B cell (primary cell): Measurements from ENCODE around the gene ZMIZ1. TPM values are rescaled to one million over a fixed set of nuclear protein-coding genes. Genes with fewer than 3 reads are reported as not detected.
A peak's percentile ranks its signal among the peaks of the same experiment; 100 is the strongest.

Source experiments
- ATAC-seq: fragments of 200-7000 bp; cut with Tn5 transposase; one replicate; pipeline ENCODE4 v1.10.0; 2021; ENCODE audit warnings: low read depth, mild to moderate bottlenecking, moderate number of reproducible peaks, moderate library complexity
- CTCF ChIA-PET: fragments of 350-600 bp; sonication (Branson Sonifier 250); formaldehyde crosslinking; loops from one replicate; lab custom pipeline; 2021; ENCODE audit warnings: antibody characterized with exemption, inconsistent platforms; lab: Charles Lee
- POLR2A ChIA-PET: fragments of 350-600 bp; sonication (Branson Sonifier 250); formaldehyde crosslinking; loops from one replicate; lab custom pipeline; 2021; ENCODE audit warnings: antibody characterized with exemption; lab: Charles Lee
- DNase-seq: peaks from one replicate; pipeline ENCODE4 v3.0.0; 2013
- H2AFZ ChIP-seq: 2 replicates; pipeline ENCODE4 v1.6.1; 2012; ENCODE audit warnings: mild to moderate bottlenecking, low read depth, low read length; ENCODE audit not compliant: insufficient read depth, poor library complexity, severe bottlenecking
- H3K27ac ChIP-seq, 2 donors: 1 replicate in 1 of 2; 2 replicates in 1 of 2; pipeline ENCODE4 v1.5.1; 2012 to 2013; ENCODE audit warnings: low read length in 2 of 2, mild to moderate bottlenecking in 2 of 2, moderate library complexity in 1 of 2
- H3K27me3 ChIP-seq, 4 experiments: fragments of 200-600 bp in 1 of 4; sonication (generic) in 1 of 4; replicated peaks in 1 of 4; 1 replicate in 2 of 4; 2 replicates in 2 of 4; pipeline versions ENCODE4 v1.6.1 to v1.7.0; 2013 to 2016; ENCODE audit warnings: low read length in 3 of 4, mild to moderate bottlenecking in 2 of 4, mixed read lengths in 1 of 4, moderate library complexity in 1 of 4; ENCODE audit not compliant: insufficient read depth in 4 of 4, control insufficient read depth in 3 of 4; ENCODE audit errors: control extremely low read depth in 1 of 4
- H3K36me3 ChIP-seq, 2 experiments: replicated peaks in 1 of 2; 1 replicate in 1 of 2; 2 replicates in 1 of 2; pipeline versions ENCODE4 v1.6.1 to v1.7.1; 2013; ENCODE audit warnings: low read length in 1 of 2; ENCODE audit not compliant: insufficient read depth in 2 of 2, control insufficient read depth in 1 of 2; ENCODE audit errors: control extremely low read depth in 1 of 2, extremely low read depth in 1 of 2
- H3K4me1 ChIP-seq, 2 donors: fragments of 200-600 bp in 1 of 2; sonication (generic) in 1 of 2; 1 replicate in 1 of 2; 2 replicates in 1 of 2; pipeline versions ENCODE4 v1.5.1 to v1.6.1; 2013 to 2017; ENCODE audit warnings: low read length in 2 of 2; ENCODE audit not compliant: control insufficient read depth in 2 of 2, insufficient read depth in 2 of 2
- H3K4me2 ChIP-seq: replicated peaks from 2 replicates; pipeline ENCODE3; 2012; ENCODE audit warnings: mild to moderate bottlenecking, low read depth, low read length; ENCODE audit not compliant: poor library complexity, severe bottlenecking
- H3K4me3 ChIP-seq, 5 experiments: fragments of 200-600 bp in 1 of 5; sonication (generic) in 1 of 5; 1 replicate in 3 of 5; 2 replicates in 2 of 5; pipeline versions ENCODE4 v1.5.1 to v1.7.0; 2011 to 2016; ENCODE audit warnings: low read length in 4 of 5, mild to moderate bottlenecking in 4 of 5, low read depth in 2 of 5, control low read depth in 1 of 5, moderate library complexity in 1 of 5; ENCODE audit not compliant: insufficient read depth in 1 of 5; ENCODE audit errors: control extremely low read depth in 1 of 5, extremely low read depth in 1 of 5
- H3K79me2 ChIP-seq: fragments of 200-600 bp; sonication (generic); one replicate; pipeline ENCODE4 v1.6.0; 2016; ENCODE audit warnings: low read length; ENCODE audit not compliant: control insufficient read depth, insufficient read depth
- H3K9ac ChIP-seq: fragments of 200-600 bp; sonication (generic); 2 replicates; pipeline ENCODE4 v1.6.1; 2017; ENCODE audit warnings: mild to moderate bottlenecking, low read length, moderate library complexity
- H3K9me3 ChIP-seq, 3 donors: one replicate each; pipeline versions ENCODE4 v1.6.1 to v1.7.1; 2013; ENCODE audit warnings: low read length in 2 of 3; ENCODE audit not compliant: control insufficient read depth in 2 of 3, insufficient read depth in 1 of 3; ENCODE audit errors: control extremely low read depth in 1 of 3
- H4K20me1 ChIP-seq: 2 replicates; pipeline ENCODE4 v1.6.0; 2012; ENCODE audit warnings: mild to moderate bottlenecking, low read length; ENCODE audit not compliant: insufficient read depth, control insufficient read depth, poor library complexity, severe bottlenecking
- H3K27ac Mint-ChIP-seq: one replicate; pipeline ENCODE4 v1.8.0; 2021; ENCODE audit warnings: mixed read lengths
- H3K27me3 Mint-ChIP-seq: one replicate; pipeline ENCODE4 v1.8.0; 2021; ENCODE audit warnings: mixed read lengths
- H3K4me1 Mint-ChIP-seq: one replicate; pipeline ENCODE4 v1.8.0; 2021; ENCODE audit warnings: mixed read lengths
- H3K4me3 Mint-ChIP-seq: one replicate; pipeline ENCODE4 v1.8.0; 2021; ENCODE audit warnings: mixed read lengths
- H3K9me3 Mint-ChIP-seq: one replicate; pipeline ENCODE4 v1.8.0; 2022; ENCODE audit warnings: mixed read lengths; ENCODE audit not compliant: insufficient read depth
- CTCF ChIP-seq: fragments of 200-600 bp; IDR thresholded peaks from one replicate; pipeline ENCODE4 v1.8.0; 2022; ENCODE audit warnings: antibody characterized with exemption, mild to moderate bottlenecking
- EZH2 ChIP-seq: IDR thresholded peaks from 2 replicates; pipeline ENCODE4 v1.6.1; 2012; ENCODE audit warnings: borderline replicate concordance, low read depth, mild to moderate bottlenecking, moderate library complexity, low read length; ENCODE audit not compliant: insufficient read depth, poor library complexity, severe bottlenecking
- WGBS: methylation state at CpG from one replicate; pipeline ENCODE4 v1.1.5; 2013; ENCODE audit warnings: missing lambda C conversion rate; ENCODE audit not compliant: insufficient coverage; 5-methylcytosine and 5-hydroxymethylcytosine counted together
- intact Hi-C: fragments of 100-400 bp; cut with micrococcal nuclease; formaldehyde crosslinking; loops from one replicate; pipeline ENCODE4 v1.10.0; 2022
- polyA plus RNA-seq: library from polyadenylated mRNA; depleted of rRNA; stranded (reverse); fragments of >200 nt; gene quantifications from 2 replicates; pipeline ENCODE4 v1.2.3, GENCODE V29; 2012
- total RNA-seq, 2 donors: library from RNA; stranded (reverse); fragments of 120-200 nt in 1 of 2; gene quantifications; 1 replicate in 1 of 2; 2 replicates in 1 of 2; pipeline versions ENCODE4 v1.2.3 to v1.2.4, GENCODE V29; 2013 to 2022

The ZMIZ1 gene
- total and polyA plus RNA-seq, 2 donors (not counting 1 experiment from before 2014, with no cell fraction given) = 14.3 to 64.9 TPM

- Mint-ChIP-seq H3K4me1 (peaks cover 45% of the 10 kb centered on the region), H3K9me3 (no peaks in the 10 kb centered on the region), H3K27me3 (no peaks in the 10 kb centered on the region), H3K4me3 (peak overlapping the region; percentile 5), H3K27ac (no peak overlapping the region)
- no peak for DNase-seq
- Histone ChIP-seq H3K9ac (no peak overlapping the region), H3K4me1 (peaks cover 53 to 59% of the 10 kb centered on the region in 2 donors), H4K20me1 (no peaks in the 10 kb centered on the region), H3K27ac (no peak overlapping the region), H3K79me2 (no peaks in the 10 kb centered on the region), H3K4me2 (peak overlapping the region; percentile 64), H3K27me3 (peaks cover 0 to 2% (median 0%) of the 10 kb centered on the region in 4 experiments), H3K9me3 (no peaks in the 10 kb centered on the region), H2AFZ (peak overlapping the region; percentile 71), H3K4me3 (peak overlapping the region in 1 of 5 experiments; percentile 20), H3K36me3 (no peaks in the 10 kb centered on the region)
- POLR2A ChIA-PET = no interaction called here
- TF ChIP-seq EZH2 (no peak), CTCF (no peak)
- intact Hi-C loops = no loop called here
- CTCF ChIA-PET = no interaction called here
- WGBS = 18% methylated on average over 26 of the region's 27 CpGs
- peak; percentile 59 for ATAC-seq
These were observed 81.1 kb downstream of the ZMIZ1 start for GRCh38 chr10:79149662-79150443.

GRCh38 chr10:79150444-79150754 lies 81.6 kb downstream of the ZMIZ1 start:
- WGBS = no CpG with 5 or more reads among the region's 1 CpG
- POLR2A ChIA-PET = no interaction called here
- peak overlapping the region; percentile 64 for H3K4me2 ChIP-seq
- intact Hi-C loops = no loop called here
- DNase-seq (no peak), ATAC-seq (no peak)
- H3K27ac Mint-ChIP-seq = no peak overlapping the region
- no peak overlapping the region for H3K9ac ChIP-seq
- H3K27me3 ChIP-seq = peaks cover 0 to 2% (median 0%) of the 10 kb centered on the region in 4 experiments
- H3K4me3 Mint-ChIP-seq = no peak overlapping the region
- peak overlapping the region in 1 of 5 experiments; percentile 20 for H3K4me3 ChIP-seq
- H2AFZ ChIP-seq = peak overlapping the region; percentile 71
- H3K27ac ChIP-seq = no peak overlapping the region
- no peaks in the 10 kb centered on the region for H4K20me1 ChIP-seq
- no peaks in the 10 kb centered on the region for H3K79me2 ChIP-seq
- H3K36me3 ChIP-seq = no peaks in the 10 kb centered on the region
- no peaks in the 10 kb centered on the region for H3K9me3 ChIP-seq
- H3K4me1 ChIP-seq = peaks cover 48 to 53% of the 10 kb centered on the region in 2 donors
- peaks cover 40% of the 10 kb centered on the region for H3K4me1 Mint-ChIP-seq
- no peaks in the 10 kb centered on the region for H3K9me3 Mint-ChIP-seq
- no peaks in the 10 kb centered on the region for H3K27me3 Mint-ChIP-seq
- no peak for TF ChIP-seq EZH2
- TF ChIP-seq CTCF = no peak
- CTCF ChIA-PET = no interaction called here
